GM23248 (cell line): ENCODE measurements around the gene ITGAL. TPM values are rescaled to one million over a fixed set of nuclear protein-coding genes. Genes with fewer than 3 reads are reported as not detected.
A peak's percentile ranks its signal among the peaks of the same experiment; 100 is the strongest.

Experiments
- DNase-seq: peaks from one replicate; pipeline ENCODE4 v3.0.0-alpha.2; 2015
- H2AFZ ChIP-seq: fragments of 200-600 bp; sonication (generic); 2 replicates; pipeline ENCODE4 v1.6.1; 2016; ENCODE audit warnings: antibody characterized with exemption
- H3F3A ChIP-seq: fragments of 200-600 bp; sonication (generic); 2 replicates; pipeline ENCODE4 v1.6.1; 2016; ENCODE audit warnings: mild to moderate bottlenecking, antibody characterized with exemption, mixed run types; ENCODE audit not compliant: insufficient read depth
- H3K27ac ChIP-seq: fragments of 200-600 bp; sonication (generic); 2 replicates; pipeline ENCODE4 v1.5.1; 2016; ENCODE audit warnings: mild to moderate bottlenecking
- H3K27me3 ChIP-seq: fragments of 200-600 bp; sonication (generic); replicated peaks from 2 replicates; pipeline ENCODE4 v1.6.1; 2016; ENCODE audit warnings: mild to moderate bottlenecking; ENCODE audit not compliant: insufficient read depth
- H3K36me3 ChIP-seq: fragments of 200-600 bp; sonication (generic); 2 replicates; pipeline ENCODE4 v1.6.1; 2016; ENCODE audit warnings: low read depth, mild to moderate bottlenecking
- H3K4me1 ChIP-seq: fragments of 200-600 bp; sonication (generic); 2 replicates; pipeline ENCODE4 v1.6.1; 2016; ENCODE audit warnings: mild to moderate bottlenecking; ENCODE audit not compliant: insufficient read depth
- H3K4me2 ChIP-seq: fragments of 200-600 bp; sonication (generic); one replicate; pipeline ENCODE4 v1.6.1; 2016; ENCODE audit warnings: mild to moderate bottlenecking; ENCODE audit not compliant: unreplicated experiment
- H3K4me3 ChIP-seq: fragments of 200-600 bp; sonication (generic); 2 replicates; pipeline ENCODE4 v1.5.1; 2016; ENCODE audit warnings: mild to moderate bottlenecking
- H3K79me2 ChIP-seq: fragments of 200-600 bp; sonication (generic); 2 replicates; pipeline ENCODE4 v1.6.1; 2016; ENCODE audit warnings: mild to moderate bottlenecking; ENCODE audit not compliant: insufficient read depth
- H3K9ac ChIP-seq: fragments of 200-600 bp; sonication (generic); 2 replicates; pipeline ENCODE4 v1.6.1; 2016; ENCODE audit warnings: mild to moderate bottlenecking
- H3K9me2 ChIP-seq: fragments of 200-600 bp; sonication (generic); 2 replicates; pipeline ENCODE4 v1.6.1; 2016; ENCODE audit warnings: mixed run types, mild to moderate bottlenecking, moderate library complexity; ENCODE audit not compliant: insufficient read depth
- H3K9me3 ChIP-seq: fragments of 200-600 bp; sonication (generic); one replicate; pipeline ENCODE4 v1.6.1; 2017; ENCODE audit warnings: low read depth
- H4K20me1 ChIP-seq: fragments of 200-600 bp; sonication (generic); 2 replicates; pipeline ENCODE4 v1.6.0; 2016; ENCODE audit not compliant: insufficient read depth
- EZH2 ChIP-seq: fragments of 200-600 bp; sonication (generic); IDR thresholded peaks from 2 replicates; pipeline ENCODE4 v1.6.1; 2018; ENCODE audit warnings: antibody characterized with exemption, mild to moderate bottlenecking; ENCODE audit not compliant: insufficient read depth, poor library complexity, severe bottlenecking
- EZH2phosphoT487 ChIP-seq: fragments of 200-600 bp; sonication (generic); IDR thresholded peaks from 2 replicates; pipeline ENCODE4 v1.6.1; 2018; ENCODE audit warnings: antibody characterized with exemption, moderate library complexity, mild to moderate bottlenecking, low read depth; ENCODE audit not compliant: insufficient read depth
- WGBS, 2 experiments: methylation state at CpG; one replicate each; pipeline ENCODE4 v1.1.6; 2015 to 2017; ENCODE audit warnings: low lambda C conversion rate in 2 of 2, low coverage in 1 of 2; ENCODE audit errors: missing lambda C conversion rate in 2 of 2; 5-methylcytosine and 5-hydroxymethylcytosine counted together
- in situ Hi-C: fragments of 300-500 bp; cut with MboI; formaldehyde crosslinking; loops from 2 replicates; pipeline ENCODE4 v1.15.0; 2020
- polyA plus RNA-seq: library from polyadenylated mRNA; unstranded; fragments of >200 nt; fragmentation: Nextera tagmentation; extraction: Ambion mirVana; gene quantifications from 2 replicates; pipeline ENCODE4 v1.2.1, GENCODE V29; 2016
- total RNA-seq: library from RNA; depleted of rRNA; stranded (reverse); fragments of >200 nt; shearing (Covaris generic); gene quantifications from 2 replicates; pipeline ENCODE4 v1.2.3, GENCODE V29; 2014

ITGAL gene
- total and polyA plus RNA-seq, 2 experiments from 2014 or later = 0.65 TPM; not detected in 1

- no peak for TF ChIP-seq EZH2phosphoT487
- TF ChIP-seq EZH2 = no peak
- H3K27me3 ChIP-seq = no peaks in the 10 kb centered on the region
- no peak overlapping the region for H3K4me3 ChIP-seq
- H3K9ac ChIP-seq = no peak overlapping the region
- in situ Hi-C loops = no loop called here
- no peaks in the 10 kb centered on the region for H4K20me1 ChIP-seq
- H3K79me2 ChIP-seq = no peaks in the 10 kb centered on the region
- peak; percentile 61 for DNase-seq
- H3K27ac ChIP-seq = no peak overlapping the region
- WGBS, 2 experiments = 32 to 43% methylated on average over 10 of the region's 10 CpGs
- H3K4me1 ChIP-seq = peaks cover 5% of the 10 kb centered on the region; the same call in 1 of the 2 replicates
- no peaks in the 10 kb centered on the region for H3K36me3 ChIP-seq
- no peaks in the 10 kb centered on the region for H3F3A ChIP-seq
- no peak overlapping the region for H3K4me2 ChIP-seq
- H3K9me2 ChIP-seq = no peaks in the 10 kb centered on the region
- H3K9me3 ChIP-seq = no peaks in the 10 kb centered on the region
- peak overlapping the region; percentile 53 for H2AFZ ChIP-seq
These were observed 69.2 kb downstream of the ITGAL start for GRCh38 chr16:30541502-30542329.

- DNase-seq = no peak
- H3K4me1 ChIP-seq = peaks cover 5% of the 10 kb centered on the region; the same call in 1 of the 2 replicates
- no peak overlapping the region for H3K4me2 ChIP-seq
- H2AFZ ChIP-seq = no peak overlapping the region
- in situ Hi-C loops = no loop called here
- H3K9ac ChIP-seq = no peak overlapping the region
- H3K79me2 ChIP-seq = no peaks in the 10 kb centered on the region
- H4K20me1 ChIP-seq = no peaks in the 10 kb centered on the region
- TF ChIP-seq EZH2phosphoT487 = no peak
- TF ChIP-seq EZH2 = no peak
- WGBS, 2 experiments = 80% methylated on average over 5 of the region's 5 CpGs
- no peaks in the 10 kb centered on the region for H3K9me3 ChIP-seq
- H3K9me2 ChIP-seq = no peaks in the 10 kb centered on the region
- H3K27ac ChIP-seq = no peak overlapping the region
- H3K27me3 ChIP-seq = no peaks in the 10 kb centered on the region
- no peak overlapping the region for H3K4me3 ChIP-seq
- no peaks in the 10 kb centered on the region for H3K36me3 ChIP-seq
- no peaks in the 10 kb centered on the region for H3F3A ChIP-seq
These were observed 70.5 kb downstream of the ITGAL start for GRCh38 chr16:30543067-30543466.

- DNase-seq = no peak
- H3K9ac ChIP-seq = no peak overlapping the region
- H3K36me3 ChIP-seq = no peaks in the 10 kb centered on the region
- no peaks in the 10 kb centered on the region for H3K79me2 ChIP-seq
- H3K4me3 ChIP-seq = no peak overlapping the region
- TF ChIP-seq EZH2phosphoT487 = no peak
- no peak for TF ChIP-seq EZH2
- WGBS, 2 experiments = 85 to 88% methylated on average over 8 of the region's 8 CpGs
- in situ Hi-C loops = no loop called here
- no peaks in the 10 kb centered on the region for H3K27me3 ChIP-seq
- no peak overlapping the region for H3K4me2 ChIP-seq
- H3K4me1 ChIP-seq = peaks cover 5% of the 10 kb centered on the region; the same call in 1 of the 2 replicates
- no peak overlapping the region for H2AFZ ChIP-seq
- no peaks in the 10 kb centered on the region for H3K9me3 ChIP-seq
- no peak overlapping the region for H3K27ac ChIP-seq
- H4K20me1 ChIP-seq = no peaks in the 10 kb centered on the region
- no peaks in the 10 kb centered on the region for H3F3A ChIP-seq
- H3K9me2 ChIP-seq = no peaks in the 10 kb centered on the region
These were observed 73.6 kb downstream of the ITGAL start for GRCh38 chr16:30546115-30546514.

- Histone ChIP-seq H3F3A (no peaks in the 10 kb centered on the region), H3K9ac (no peak overlapping the region), H2AFZ (no peak overlapping the region), H3K4me3 (no peak overlapping the region), H3K9me3 (no peaks in the 10 kb centered on the region), H3K27me3 (no peaks in the 10 kb centered on the region), H3K4me2 (no peak overlapping the region), H3K4me1 (no peaks in the 10 kb centered on the region), H4K20me1 (no peaks in the 10 kb centered on the region), H3K27ac (no peak overlapping the region), H3K36me3 (no peaks in the 10 kb centered on the region), H3K9me2 (no peaks in the 10 kb centered on the region), H3K79me2 (0 out of 2 replicates have a peak, but pooled peaks cover under 1% of the 10 kb centered on the region)
- TF ChIP-seq EZH2 (no peak), EZH2phosphoT487 (no peak)
- in situ Hi-C loops = no loop called here
- no peak for DNase-seq
- 74% methylated on average over 8 of the region's 8 CpGs for WGBS, 2 experiments
These were observed 76.1 kb downstream of the ITGAL start for GRCh38 chr16:30548416-30549253.
